ENCODE results near the gene STC2.

Gene STC2

DNA sequence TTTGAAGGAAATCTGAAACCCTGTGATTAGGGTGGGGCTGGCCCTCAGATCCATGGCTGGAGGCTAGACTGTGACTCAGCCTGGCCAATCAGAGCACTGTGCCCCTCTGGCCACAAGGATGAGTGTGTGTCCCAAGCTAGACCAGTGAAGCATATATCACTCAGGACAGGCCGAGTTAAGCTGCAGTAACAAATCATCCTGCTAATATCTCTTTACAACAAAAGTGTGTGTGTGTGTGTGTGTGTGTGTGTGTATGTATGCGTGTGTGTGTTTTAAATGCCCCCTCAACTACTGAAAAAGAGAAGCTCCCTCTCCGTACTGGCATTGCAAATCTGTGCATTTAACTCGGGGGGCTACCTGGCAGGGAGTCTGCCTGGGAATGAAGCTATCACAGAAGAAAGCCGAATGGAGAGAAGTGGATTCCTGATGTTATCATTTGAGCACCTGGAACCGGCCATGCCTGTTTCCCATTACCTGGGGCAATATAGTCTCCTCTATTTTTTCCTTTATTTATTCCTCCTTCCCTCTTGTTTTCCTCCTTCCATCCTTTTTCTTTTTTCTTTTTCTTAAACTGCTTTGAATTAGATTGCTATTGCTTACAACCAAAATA, 25.6 kb downstream of the STC2 start:
- no peaks in the 10 kb centered on the region for H3K27me3 ChIP-seq (ENCODE audit: insufficient read depth, low read length)
- no peak overlapping the region for H3K4me3 ChIP-seq (ENCODE audit: low read depth, low read length)
- peaks cover 28% of the 10 kb centered on the region for H3K4me1 ChIP-seq (ENCODE audit: control insufficient read depth, insufficient read depth, low read length, unreplicated experiment)
- no peak overlapping the region for H3K27ac ChIP-seq (ENCODE audit: low read depth, low read length)
- H3K36me3 ChIP-seq (ENCODE audit: insufficient read depth, low read length), result no peaks in the 10 kb centered on the region
- no peaks in the 10 kb centered on the region for H3K79me2 ChIP-seq (ENCODE audit: control insufficient read depth, insufficient read depth, low read length, unreplicated experiment)
- peak overlapping the region; percentile 92 for H2AFZ ChIP-seq (ENCODE audit: low read length, unreplicated experiment)

DNA sequence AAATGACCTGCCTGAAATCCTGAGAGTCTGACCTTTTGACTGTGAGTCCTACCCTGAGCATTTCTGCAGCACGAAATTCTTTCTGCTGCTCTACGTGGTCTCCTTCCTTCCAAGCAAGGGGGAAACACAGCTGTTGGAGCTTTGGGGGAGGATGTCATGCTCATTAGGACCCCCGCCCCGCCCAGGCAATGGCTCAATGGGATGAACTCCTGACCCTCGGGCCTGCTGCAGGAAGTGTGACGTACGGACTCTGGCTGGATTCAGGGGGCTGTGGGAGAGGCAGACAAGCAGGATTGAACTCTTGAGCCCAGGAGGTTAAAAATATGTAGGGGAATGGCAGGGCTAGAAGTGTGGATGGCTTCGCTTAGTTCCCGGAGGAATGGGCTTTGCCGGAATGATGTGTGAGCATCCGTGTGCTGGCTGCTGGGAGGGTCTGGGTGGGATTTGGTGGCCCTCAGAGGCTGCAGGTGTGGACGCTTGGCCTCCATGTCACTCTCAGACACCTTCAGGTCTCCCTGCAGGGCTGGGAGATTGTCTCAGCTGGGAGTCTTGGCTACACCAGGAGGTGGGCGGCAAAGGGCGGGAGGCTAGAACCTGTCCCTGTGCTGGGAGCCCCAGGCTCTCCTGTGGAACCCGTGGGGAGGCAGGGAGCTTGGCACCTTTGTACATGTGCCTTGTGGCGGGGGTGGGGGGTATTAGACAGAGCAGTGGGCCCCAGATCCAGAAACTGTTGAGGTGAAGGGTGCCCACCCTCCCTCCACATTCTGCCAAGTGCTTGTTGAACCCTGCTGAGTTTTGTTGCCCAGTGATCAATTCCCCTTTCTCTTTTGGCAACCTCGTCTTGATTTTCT, 26.3 kb downstream of the STC2 start:
- no peaks in the 10 kb centered on the region for H3K79me2 ChIP-seq (ENCODE audit: control insufficient read depth, insufficient read depth, low read length, unreplicated experiment)
- H3K4me3 ChIP-seq (ENCODE audit: low read depth, low read length), result no peak overlapping the region
- peaks cover 28% of the 10 kb centered on the region for H3K4me1 ChIP-seq (ENCODE audit: control insufficient read depth, insufficient read depth, low read length, unreplicated experiment)
- no peaks in the 10 kb centered on the region for H3K36me3 ChIP-seq (ENCODE audit: insufficient read depth, low read length)
- H3K27ac ChIP-seq (ENCODE audit: low read depth, low read length), result no peak overlapping the region
- H2AFZ ChIP-seq (ENCODE audit: low read length, unreplicated experiment), result peak overlapping the region; percentile 92
- no peaks in the 10 kb centered on the region for H3K27me3 ChIP-seq (ENCODE audit: insufficient read depth, low read length)

DNA sequence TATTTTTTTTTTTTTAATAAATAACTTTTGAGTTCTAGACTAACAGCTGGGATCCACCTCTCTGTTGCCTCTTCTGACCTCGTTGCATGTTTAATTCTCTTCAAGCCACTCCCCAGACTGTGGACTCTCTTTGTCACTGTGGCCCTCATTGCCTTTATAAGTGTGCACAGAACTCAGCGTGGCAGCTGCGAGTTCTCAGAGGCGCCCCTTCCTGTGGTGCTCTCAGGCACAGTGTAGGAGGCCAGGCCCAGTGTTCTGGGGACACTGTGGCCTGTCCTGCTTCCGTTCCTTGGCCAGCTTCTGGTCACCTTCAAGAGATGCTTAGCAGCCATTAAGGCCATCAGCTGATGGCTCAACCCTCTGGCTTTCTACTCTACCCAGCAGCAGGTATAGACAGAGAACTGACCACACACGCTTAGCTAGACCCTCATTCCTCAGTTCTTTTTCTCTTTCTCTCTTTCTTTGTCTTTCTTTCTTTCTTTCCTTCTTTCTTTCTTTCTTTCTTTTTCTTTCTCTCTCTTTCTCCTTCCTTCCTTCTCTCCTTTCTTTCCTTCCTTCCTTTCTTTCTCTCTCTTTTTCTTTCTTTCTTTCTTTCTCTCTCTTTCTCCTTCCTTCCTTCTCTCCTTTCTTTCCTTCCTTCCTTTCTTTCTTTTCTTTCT, 27.7 kb downstream of the STC2 start:
- no peaks in the 10 kb centered on the region for H3K27me3 ChIP-seq (ENCODE audit: insufficient read depth, low read length)
- no peak overlapping the region for H3K27ac ChIP-seq (ENCODE audit: low read depth, low read length)
- H3K4me3 ChIP-seq (ENCODE audit: low read depth, low read length), result no peak overlapping the region
- no peak overlapping the region for H2AFZ ChIP-seq (ENCODE audit: low read length, unreplicated experiment)
- peaks cover 33% of the 10 kb centered on the region for H3K4me1 ChIP-seq (ENCODE audit: control insufficient read depth, insufficient read depth, low read length, unreplicated experiment)
- H3K79me2 ChIP-seq (ENCODE audit: control insufficient read depth, insufficient read depth, low read length, unreplicated experiment), result no peaks in the 10 kb centered on the region
- H3K36me3 ChIP-seq (ENCODE audit: insufficient read depth, low read length), result no peaks in the 10 kb centered on the region

GRCh38 chr5:173299820-173300219, 28.4 kb downstream of the STC2 start:
- Histone ChIP-seq H2AFZ (ENCODE audit: low read length, unreplicated experiment) (no peak overlapping the region), H3K27me3 (ENCODE audit: insufficient read depth, low read length) (no peaks in the 10 kb centered on the region), H3K4me3 (ENCODE audit: low read depth, low read length) (no peak overlapping the region), H3K4me1 (ENCODE audit: control insufficient read depth, insufficient read depth, low read length, unreplicated experiment) (peaks cover 33% of the 10 kb centered on the region), H3K36me3 (ENCODE audit: insufficient read depth, low read length) (no peaks in the 10 kb centered on the region), H3K79me2 (ENCODE audit: control insufficient read depth, insufficient read depth, low read length, unreplicated experiment) (no peaks in the 10 kb centered on the region), H3K27ac (ENCODE audit: low read depth, low read length) (no peak overlapping the region)

DNA sequence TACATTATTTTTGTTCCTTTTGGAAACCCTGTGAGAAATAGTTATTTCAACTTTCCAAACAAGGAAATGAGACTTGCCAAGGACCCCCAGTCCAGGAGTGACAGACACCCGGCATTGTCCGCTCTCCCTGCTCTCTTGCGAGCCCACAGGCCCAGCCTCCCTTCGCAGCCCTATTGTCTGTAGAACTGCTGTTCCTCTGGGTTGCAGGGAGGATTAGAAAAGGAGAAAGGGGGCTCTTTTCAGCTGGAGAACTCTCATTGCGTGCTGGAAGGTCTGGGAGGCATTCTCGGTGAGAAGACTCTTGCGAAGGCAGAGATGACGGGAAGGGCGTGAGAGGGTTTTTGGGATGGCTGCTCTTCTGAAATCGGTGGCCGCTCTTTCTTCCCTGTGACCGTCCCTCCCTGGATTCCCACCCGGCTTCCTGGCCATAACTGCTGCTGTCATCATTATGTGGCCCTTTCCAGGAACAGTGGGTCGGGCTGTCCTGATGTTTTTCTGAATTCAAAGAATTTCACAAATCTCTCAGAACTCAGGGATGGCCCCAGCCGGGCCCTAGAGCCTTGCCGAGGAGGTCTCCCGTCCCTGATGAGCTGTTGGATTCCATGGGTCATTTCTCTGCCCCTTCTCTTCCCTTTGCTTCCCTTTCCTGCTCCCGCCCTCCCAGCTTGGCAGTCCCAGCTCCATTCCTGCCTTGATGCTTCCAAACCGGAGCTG, 29.8 kb downstream of the STC2 start:
- Histone ChIP-seq H3K27me3 (ENCODE audit: insufficient read depth, low read length) (no peaks in the 10 kb centered on the region), H3K79me2 (ENCODE audit: control insufficient read depth, insufficient read depth, low read length, unreplicated experiment) (no peaks in the 10 kb centered on the region), H3K4me1 (ENCODE audit: control insufficient read depth, insufficient read depth, low read length, unreplicated experiment) (peaks cover 28% of the 10 kb centered on the region), H3K4me3 (ENCODE audit: low read depth, low read length) (no peak overlapping the region), H3K27ac (ENCODE audit: low read depth, low read length) (no peak overlapping the region), H2AFZ (ENCODE audit: low read length, unreplicated experiment) (no peak overlapping the region), H3K36me3 (ENCODE audit: insufficient read depth, low read length) (no peaks in the 10 kb centered on the region)

GRCh38 chr5:173297813-173298212, 30.4 kb downstream of the STC2 start:
- Histone ChIP-seq H3K4me1 (ENCODE audit: control insufficient read depth, insufficient read depth, low read length, unreplicated experiment) (peaks cover 22% of the 10 kb centered on the region), H2AFZ (ENCODE audit: low read length, unreplicated experiment) (no peak overlapping the region), H3K27ac (ENCODE audit: low read depth, low read length) (no peak overlapping the region), H3K4me3 (ENCODE audit: low read depth, low read length) (no peak overlapping the region), H3K36me3 (ENCODE audit: insufficient read depth, low read length) (no peaks in the 10 kb centered on the region), H3K27me3 (ENCODE audit: insufficient read depth, low read length) (no peaks in the 10 kb centered on the region), H3K79me2 (ENCODE audit: control insufficient read depth, insufficient read depth, low read length, unreplicated experiment) (no peaks in the 10 kb centered on the region)

DNA sequence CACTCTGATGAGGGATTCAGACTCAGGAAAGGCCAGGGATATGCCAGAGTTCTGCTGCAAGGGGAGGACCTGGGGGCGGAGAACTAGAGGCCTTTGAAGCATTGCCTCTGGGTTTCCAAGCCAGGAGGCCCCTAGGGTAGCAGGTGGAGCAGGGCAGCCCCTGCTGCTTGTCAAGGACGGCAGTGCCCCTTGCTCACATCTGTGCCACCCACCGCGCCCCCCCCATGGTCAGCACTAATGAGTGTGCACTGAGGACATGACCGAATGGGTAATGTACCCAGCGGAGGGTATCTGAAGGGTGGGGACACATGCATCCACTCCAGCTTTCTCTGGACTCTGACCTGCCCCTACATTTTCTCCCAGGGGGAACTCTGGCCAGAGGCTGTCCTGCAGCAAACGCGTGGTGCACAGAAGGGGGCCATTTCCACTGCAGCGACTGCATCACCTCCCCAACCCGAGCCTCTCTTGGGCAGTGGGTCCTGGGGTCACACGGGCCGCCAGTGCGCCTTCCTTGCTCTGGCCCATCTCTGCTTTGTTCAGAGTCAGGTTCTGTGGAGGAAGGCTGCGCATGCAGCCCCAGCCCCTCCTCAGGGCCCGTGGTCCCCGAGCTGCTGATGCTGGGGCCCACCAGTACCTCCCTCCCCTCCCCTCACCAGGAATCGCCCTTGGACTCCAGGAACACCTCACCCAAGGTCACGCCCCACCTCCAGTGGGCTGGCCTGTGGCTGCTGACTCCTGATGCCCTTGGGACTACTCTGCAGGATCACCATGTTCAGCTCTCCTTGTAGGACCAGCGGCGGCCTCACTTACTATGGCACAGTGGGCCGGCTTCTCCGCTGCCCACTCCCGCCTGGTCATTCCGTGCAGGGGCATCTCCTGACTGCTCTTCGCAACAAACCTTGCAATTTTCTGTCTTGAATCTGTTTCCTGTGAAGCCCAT, 31.2 kb downstream of the STC2 start:
- H3K4me3 ChIP-seq (ENCODE audit: low read depth, low read length), result no peak overlapping the region
- H3K4me1 ChIP-seq (ENCODE audit: control insufficient read depth, insufficient read depth, low read length, unreplicated experiment), result peaks cover 21% of the 10 kb centered on the region
- no peaks in the 10 kb centered on the region for H3K36me3 ChIP-seq (ENCODE audit: insufficient read depth, low read length)
- no peak overlapping the region for H3K27ac ChIP-seq (ENCODE audit: low read depth, low read length)
- no peaks in the 10 kb centered on the region for H3K79me2 ChIP-seq (ENCODE audit: control insufficient read depth, insufficient read depth, low read length, unreplicated experiment)
- H3K27me3 ChIP-seq (ENCODE audit: insufficient read depth, low read length), result no peaks in the 10 kb centered on the region
- H2AFZ ChIP-seq (ENCODE audit: low read length, unreplicated experiment), result no peak overlapping the region

DNA sequence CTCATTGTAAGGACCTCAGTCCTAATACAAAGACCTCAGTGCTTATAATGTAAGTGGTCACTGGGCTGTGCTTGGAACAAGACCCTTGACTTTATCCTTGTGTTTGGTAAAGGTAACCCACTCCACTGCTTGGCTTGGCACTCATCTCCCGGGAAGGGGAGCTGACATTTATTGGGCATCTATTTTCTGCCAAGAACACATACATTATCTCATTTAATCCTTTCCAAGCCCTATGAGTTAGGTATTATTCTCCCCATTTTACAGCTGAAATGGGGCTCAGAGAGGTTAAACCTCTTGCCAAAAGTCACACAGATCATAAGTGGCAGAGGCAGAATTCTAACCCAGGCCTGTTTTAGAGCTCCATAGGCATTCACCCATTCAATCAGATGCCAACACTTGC, 32.4 kb downstream of the STC2 start:
- H3K36me3 ChIP-seq (ENCODE audit: insufficient read depth, low read length), result no peaks in the 10 kb centered on the region
- no peak overlapping the region for H2AFZ ChIP-seq (ENCODE audit: low read length, unreplicated experiment)
- no peaks in the 10 kb centered on the region for H3K27me3 ChIP-seq (ENCODE audit: insufficient read depth, low read length)
- H3K27ac ChIP-seq (ENCODE audit: low read depth, low read length), result no peak overlapping the region
- peaks cover 20% of the 10 kb centered on the region for H3K4me1 ChIP-seq (ENCODE audit: control insufficient read depth, insufficient read depth, low read length, unreplicated experiment)
- no peaks in the 10 kb centered on the region for H3K79me2 ChIP-seq (ENCODE audit: control insufficient read depth, insufficient read depth, low read length, unreplicated experiment)
- H3K4me3 ChIP-seq (ENCODE audit: low read depth, low read length), result no peak overlapping the region

GRCh38 chr5:173294673-173295320, 33.4 kb downstream of the STC2 start:
- no peaks in the 10 kb centered on the region for H3K36me3 ChIP-seq (ENCODE audit: insufficient read depth, low read length)
- H2AFZ ChIP-seq (ENCODE audit: low read length, unreplicated experiment), result no peak overlapping the region
- H3K4me3 ChIP-seq (ENCODE audit: low read depth, low read length), result no peak overlapping the region
- no peaks in the 10 kb centered on the region for H3K27me3 ChIP-seq (ENCODE audit: insufficient read depth, low read length)
- H3K4me1 ChIP-seq (ENCODE audit: control insufficient read depth, insufficient read depth, low read length, unreplicated experiment), result peaks cover 20% of the 10 kb centered on the region
- H3K27ac ChIP-seq (ENCODE audit: low read depth, low read length), result no peak overlapping the region
- no peaks in the 10 kb centered on the region for H3K79me2 ChIP-seq (ENCODE audit: control insufficient read depth, insufficient read depth, low read length, unreplicated experiment)
